Measurements from ENCODE around the gene IL22RA2.

Gene IL22RA2

DNA sequence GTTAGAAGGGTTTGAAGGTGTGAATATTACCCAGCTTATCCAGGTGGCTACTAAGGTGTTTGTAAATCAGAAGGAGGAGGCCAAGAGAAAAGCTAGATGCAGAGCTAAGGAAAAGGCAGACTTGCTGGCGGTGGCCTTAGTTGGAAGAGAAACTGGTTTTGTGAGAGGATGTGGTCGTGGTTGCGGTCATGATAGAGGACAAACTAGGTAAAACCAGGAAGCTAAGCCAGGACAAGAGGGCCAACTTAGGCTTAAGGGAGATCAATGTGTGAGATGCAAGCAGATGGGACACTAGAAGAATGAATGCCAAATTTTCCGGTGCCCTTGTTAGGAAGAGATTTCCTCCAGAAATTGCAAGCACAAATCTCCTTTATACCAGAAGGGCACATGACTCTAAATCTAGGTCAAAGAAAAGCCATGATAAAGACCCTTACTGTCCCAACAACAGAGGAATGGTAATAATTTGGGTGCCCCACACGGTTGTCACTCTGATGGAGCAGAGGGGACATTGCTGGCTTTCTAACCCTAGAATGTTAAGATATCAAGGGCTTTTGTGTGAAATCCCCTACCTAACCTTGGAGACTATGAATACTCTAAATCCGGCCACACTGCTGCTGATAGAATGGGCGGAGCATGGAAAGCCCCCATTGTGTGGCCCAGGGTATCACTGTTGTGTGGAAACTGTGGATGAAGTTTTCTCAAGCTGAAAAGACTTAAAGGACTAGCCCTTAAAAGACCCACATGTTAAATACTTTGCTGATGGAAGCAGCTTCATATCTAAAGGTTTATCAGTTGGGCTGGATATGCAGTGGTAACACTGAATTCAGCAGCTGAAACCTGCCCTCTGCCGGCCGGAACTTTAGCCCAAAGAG, 7.8 kb downstream of the IL22RA2 start:
- peak; percentile 36 for DNase-seq

DNA sequence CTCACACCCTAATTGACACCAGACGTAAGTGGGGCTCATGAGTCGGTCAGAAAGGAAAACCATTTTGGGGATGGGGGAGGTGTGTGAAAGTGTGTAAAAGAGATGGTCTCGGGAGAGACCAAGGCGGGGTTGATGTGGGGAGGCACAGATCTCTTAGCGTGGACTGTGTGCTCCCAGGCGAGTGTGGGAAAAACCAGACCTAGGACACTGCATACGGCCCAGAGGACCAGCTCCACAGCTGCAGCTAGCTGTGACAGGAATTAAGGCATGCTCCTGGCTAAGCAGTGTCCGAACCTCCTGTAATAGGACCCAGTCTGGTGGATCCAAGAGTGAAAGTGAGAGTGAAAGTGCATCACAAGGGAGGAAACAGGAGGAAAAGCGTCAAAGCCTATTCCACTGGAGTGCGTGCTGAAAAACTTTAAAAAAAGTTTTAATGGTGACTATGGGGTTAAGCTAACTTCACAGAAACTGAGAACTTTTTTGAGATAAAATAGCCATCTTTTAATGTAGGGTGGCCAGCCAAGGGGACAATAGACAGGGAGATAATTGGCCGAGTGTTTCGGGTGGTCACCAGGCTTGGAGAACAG, 9.6 kb downstream of the IL22RA2 start:
- DNase-seq: no peak

DNA sequence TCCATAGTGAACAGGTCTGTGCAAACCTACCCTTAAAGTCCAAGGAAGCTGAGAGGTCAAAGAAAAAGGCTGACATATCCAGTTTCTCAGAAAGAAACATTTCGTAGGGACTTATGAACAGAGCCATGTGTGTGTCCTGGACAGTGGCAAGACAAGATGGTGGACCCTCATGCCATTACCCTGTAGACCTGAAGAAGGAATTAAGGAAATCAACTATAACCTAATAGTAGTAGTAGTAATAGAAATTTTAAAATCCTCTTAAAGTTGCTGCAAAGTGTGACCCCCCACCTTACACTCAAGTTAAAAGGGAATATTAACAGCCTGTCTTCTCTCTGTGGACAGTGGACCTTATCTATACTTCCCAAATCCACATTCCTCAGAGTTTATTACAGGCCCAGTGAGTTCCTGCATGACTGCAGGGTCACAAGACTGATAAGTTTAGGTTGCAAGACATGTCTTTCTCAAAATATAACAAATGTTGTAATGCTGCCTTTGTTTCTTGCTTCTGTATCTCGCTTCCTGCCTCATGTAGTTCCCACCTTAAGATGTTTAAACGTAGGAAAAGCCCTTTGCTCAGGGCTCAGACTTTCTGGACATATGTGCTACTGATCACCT, 10.6 kb downstream of the IL22RA2 start:
- DNase-seq: no peak

DNA sequence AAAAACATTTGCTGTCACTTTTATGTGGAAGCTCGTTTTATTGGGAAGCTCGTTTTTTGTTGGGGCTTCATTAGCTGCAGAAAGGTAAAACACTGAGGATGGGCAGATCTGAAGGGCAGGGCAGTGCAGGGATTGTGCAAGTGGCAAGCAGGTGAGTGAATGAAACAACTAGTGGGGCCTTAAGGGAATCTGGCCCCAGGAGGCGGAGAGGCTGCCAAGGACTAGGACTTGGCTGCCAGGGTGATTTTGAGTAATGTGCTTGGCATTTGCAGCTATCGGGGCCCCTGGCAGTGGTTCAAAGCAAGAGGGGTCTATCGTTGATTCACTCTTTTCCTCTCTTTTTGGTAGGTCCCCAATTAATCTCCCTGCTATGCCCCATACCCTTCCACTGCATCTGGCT, 11.5 kb downstream of the IL22RA2 start:
- no peak for DNase-seq

DNA sequence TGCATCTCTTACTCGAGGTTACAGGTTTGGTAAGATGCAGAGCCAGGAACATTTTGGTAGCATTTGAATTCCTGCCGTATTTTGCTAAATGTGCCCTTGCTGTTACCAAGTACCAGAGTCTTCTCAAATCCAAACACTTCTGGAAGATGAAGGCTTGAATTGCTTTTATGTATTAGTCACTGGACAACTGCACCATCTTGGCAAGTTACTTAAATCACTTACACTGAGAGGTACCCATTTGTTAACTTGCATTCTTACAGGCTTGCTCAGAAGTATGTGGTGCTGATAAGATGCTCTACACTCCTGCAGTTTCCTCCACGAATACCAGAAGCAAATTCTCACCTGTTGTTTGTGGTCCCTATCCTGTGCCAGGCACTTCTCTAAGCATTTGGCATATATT, 12.7 kb downstream of the IL22RA2 start:
- no peak for DNase-seq

DNA sequence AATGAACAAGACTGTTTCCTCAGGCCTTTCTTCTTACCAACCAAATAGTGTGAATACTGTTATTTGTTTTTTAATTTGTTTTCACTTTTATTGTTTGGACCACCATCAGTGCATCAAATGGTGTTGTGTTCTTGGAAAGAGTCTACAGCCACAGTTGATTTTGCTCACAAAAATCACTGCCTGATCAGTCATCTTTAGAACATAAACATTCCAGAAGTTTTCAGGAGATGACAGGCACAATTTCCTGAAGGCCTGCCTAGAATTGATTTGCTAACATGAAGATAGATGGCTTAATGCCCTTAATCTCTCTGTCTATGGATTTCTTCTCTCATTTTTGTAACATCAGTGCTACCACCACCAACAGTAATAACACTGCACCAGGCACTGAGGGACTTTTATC, 13.5 kb downstream of the IL22RA2 start:
- no peak for DNase-seq

DNA sequence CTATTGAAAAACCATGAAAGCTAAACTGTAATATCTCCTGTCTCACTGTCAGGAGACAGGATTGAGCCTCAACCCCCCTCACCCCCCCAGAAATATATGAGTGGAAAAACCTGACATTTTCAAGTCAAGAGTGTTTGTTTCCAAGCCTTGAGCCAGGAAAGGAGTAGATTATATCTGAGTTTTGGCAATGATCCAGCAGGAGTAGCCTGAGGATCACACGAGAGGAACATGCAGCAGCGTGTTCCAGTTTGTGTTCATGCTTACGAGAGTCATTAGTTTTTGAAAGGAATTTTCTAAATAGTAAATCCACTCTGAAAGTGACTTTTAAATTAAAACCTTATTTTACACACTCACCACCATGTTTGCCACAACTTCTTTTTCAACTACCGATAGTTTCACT, 15.8 kb downstream of the IL22RA2 start:
- no peak for DNase-seq

DNA sequence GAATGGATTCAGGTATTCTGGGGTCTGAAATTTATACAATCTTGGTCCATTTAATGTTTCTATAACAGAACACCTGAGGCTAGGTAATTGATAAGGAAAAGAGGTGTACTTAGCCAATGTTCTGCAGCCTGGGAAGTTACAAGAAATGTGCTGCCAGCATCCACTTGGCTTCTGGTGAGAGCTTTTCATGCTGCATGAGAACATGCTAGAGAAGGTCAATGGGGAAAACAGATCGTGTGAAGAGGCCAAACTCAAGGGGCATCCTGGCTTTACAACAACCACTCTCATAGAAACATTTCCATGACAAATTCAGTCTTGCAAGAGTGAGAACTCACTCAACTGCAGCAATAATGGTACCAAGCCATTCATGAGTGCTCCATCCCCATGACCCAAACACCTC, 16.8 kb downstream of the IL22RA2 start:
- DNase-seq: no peak

DNA sequence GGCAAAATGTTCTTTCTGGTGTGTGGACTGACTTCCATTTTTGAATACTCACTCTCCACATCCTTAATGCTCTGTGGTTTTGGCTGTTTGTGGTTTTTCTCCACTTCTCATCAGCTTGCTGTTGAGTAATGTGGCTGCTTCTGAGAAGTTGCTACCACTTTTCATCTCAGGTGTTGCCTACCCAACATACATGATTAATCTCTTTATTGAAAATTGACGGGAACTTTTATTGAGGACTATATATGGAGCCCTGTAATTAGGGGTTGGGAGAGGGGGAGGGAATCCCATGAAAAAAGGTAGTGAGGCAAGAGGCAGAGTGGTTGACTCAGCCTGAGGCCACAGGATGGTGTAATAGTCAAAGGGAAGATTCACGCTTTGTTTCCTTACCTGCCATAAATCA, 17.6 kb downstream of the IL22RA2 start:
- peak; percentile 69 for DNase-seq

DNA sequence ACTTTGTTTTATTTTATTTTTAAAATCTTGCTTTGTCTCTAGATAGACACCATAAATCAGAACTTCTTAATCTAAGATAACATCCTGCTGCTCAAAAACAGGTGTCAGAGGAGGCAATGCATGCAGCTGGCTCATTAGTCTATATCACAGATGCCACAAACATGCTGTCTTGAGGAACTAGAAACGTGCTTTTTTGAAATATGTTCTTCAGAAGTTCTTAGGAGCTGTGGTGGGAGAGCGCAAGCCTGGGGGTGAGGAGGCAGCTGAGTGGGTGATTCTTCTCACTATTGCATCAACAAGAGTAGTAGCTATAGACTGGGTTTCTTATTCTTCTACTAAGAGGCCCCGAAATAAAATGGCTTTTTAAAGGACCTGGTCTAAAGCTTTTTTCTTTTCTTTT, 23.4 kb downstream of the IL22RA2 start:
- no peak for DNase-seq

DNA sequence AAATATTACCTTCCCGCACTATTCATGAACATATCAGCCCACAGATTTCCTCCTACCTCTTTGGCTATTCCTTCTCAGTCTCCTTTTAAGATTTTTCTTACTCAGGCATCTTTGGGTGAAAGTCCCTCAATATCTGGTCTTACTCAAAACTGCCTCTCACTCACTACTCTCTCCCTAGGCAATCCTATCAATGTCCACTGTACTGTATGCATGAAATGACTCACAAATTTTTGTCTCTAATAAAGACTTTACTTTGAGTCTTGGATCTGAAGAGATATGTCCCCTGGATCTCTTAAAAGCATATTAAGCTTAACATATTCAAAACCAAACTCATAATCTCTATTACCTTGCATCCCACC, 24.4 kb downstream of the IL22RA2 start:
- no peak for DNase-seq

DNA sequence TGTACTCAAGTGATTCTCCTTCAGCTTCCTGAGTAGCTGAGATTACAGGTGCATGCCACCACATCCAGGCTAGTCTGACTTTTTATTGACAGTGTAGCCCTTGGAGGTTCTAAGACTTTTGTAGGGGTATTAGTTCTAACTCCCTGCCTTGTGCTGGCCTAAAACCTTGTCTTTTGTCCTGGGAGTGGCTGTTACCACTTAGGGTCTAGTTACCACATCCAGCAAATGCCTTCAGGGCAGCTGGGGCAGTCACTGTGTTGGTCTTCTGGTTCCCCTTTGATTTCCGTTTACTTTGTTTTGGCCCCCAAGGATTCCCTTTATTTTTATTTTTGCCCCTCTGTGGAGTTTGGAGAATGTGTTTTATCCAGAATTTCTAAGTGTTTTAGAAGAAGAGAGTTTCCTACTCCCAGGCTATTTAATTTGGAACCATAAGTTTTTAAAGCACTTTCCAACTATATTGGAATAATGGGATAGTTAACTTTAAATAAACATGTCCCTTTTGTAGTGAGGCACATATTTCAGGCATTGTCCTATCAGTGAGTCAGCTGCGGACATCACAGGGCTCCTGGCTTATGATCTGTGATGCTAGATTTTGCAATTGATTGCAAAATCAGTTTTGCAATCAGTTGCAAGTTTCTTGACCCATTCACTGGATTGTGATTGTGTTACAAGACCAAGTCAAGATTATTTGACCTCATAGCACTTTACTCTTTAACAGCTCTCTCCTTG, 25.0 kb downstream of the IL22RA2 start:
- DNase-seq: no peak

DNA sequence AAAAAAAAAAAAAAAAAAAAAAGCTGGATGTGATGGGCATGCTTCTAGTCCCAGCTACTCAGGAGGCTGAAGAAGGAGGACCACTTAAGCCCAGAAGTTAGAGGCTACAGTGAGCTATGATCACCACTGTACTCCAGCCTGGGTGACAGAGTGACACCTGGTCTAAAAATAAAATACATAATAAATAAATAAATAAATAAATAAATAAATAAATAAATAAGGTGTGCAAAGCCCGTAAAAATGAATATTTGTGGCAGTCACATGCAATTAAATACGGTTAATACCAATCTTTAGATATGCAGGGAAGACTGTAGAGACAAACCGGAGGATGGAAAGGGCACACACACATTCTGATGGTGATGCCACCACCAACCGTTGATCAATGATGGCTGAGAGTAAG, 26.2 kb downstream of the IL22RA2 start:
- DNase-seq: no peak

DNA sequence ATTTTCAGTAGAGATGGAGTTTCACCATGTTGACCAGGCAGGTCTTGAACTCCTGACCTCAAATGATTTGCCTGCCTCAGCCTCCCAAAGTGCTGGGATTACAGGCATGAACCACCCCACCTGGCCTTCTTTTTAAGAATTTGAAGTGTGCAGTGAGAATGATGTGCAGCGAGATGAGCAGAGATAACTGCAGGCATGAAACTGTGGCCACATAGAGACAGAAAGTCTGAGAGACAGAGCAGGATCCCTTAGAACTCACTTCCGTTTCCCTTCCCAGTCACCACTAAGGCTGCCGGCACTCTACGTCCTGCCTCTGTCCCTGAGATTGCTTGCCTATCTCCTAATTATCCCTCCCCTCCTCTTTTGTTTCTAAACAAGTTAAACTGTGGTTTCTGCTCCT, 27.2 kb downstream of the IL22RA2 start:
- DNase-seq: no peak

DNA sequence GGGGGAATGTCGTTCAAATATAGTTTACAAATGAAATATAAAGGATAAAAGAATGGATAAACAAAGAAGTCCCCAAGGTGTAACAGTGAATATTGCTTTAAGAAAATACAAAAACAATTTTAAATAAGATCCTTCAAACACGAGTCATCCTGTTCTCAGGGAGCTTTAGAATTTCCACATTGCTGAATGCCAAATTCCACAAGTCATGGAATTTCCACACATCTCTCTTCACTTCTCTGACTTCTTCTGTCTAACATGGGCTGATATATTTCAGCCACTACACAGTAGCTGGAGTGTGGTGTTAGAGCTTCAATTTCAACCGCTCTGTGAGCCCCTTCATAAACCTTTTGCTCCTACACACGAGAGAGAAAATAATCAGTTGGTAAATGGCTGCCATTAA, 28.0 kb downstream of the IL22RA2 start:
- DNase-seq: no peak

DNA sequence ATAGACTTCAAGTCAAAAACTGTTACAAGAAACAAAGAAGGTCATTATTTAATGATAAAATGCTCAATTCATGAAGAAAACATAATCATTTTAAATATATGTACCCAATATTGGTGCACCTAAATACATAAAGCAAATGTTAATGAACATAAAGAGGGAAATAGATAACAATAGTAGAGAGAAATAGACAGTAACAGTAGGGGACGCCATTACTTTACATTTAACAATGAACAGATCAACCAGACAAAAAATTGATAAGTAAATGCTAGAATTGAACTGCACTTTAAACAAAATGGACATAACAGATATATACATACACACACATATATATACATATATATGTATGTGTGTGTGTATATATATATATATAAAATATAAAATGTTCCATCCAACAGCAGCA, 37.4 kb downstream of the IL22RA2 start:
- no peak for DNase-seq

DNA sequence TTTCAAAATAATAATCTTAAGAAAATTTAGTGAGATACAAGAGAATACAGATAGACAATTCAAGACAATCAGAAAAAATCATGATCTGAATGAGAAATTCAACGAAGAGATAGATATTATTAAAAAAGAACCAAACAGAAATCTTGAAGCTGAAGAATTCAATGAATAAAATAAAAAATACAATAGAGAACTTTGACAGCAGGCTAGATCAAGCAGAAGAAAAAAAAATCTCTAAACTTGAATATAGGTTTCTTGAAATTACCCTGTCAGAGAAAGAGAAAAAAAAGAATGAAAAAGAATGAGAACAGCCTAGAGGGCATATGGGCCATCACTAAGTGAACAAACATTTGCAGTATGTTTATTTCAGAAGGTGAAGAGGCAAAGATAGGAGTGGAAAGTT, 39.0 kb downstream of the IL22RA2 start:
- DNase-seq: no peak

DNA sequence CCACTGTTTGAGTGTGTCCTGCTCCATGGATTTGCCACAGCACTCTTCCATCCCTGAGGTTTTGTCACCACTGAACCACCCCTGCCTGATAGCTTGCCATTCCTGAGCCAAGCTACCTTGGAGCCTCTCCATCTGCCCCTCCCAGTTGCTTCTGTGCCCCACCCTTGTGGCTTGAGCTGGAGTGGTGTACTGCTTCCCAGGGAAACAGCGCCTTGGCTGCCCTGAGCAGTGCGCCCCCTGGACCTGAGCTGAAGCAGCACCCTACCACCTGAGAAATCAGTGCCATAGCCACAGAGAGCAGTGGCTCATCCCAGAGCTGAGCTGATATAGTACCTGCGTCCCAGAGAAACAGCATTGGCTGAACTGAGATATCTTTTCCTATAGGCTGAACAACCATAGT, 40.3 kb downstream of the IL22RA2 start:
- DNase-seq: no peak

DNA sequence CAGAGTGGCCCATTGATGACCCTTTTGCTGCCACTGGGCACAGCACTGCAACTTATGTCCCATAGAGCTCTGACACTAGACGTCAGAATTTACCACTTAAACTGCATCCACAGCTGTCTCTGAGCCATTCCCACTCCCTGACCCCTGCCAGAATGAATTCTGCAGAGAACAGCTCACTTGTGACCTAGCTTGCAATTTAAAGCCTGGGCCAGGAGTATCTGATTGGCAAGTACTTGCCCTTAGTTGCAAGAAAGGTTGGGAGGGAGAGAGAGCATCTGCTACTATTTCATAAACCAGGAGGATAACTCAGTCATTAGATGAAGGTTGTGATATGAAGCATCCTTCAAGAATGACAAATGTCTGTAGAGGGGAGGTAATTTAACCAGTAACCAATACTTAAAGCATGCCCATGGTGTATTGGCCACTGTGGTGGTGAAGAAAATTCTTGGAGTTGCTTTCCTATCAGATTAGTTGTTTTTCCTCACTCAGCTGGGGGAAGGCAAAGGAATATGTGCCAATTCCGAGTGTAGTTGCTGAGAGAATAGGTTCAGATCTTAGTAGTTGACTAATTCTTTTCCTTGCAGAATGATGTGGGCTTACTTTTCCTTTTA, 46.5 kb downstream of the IL22RA2 start:
- DNase-seq: no peak

DNA sequence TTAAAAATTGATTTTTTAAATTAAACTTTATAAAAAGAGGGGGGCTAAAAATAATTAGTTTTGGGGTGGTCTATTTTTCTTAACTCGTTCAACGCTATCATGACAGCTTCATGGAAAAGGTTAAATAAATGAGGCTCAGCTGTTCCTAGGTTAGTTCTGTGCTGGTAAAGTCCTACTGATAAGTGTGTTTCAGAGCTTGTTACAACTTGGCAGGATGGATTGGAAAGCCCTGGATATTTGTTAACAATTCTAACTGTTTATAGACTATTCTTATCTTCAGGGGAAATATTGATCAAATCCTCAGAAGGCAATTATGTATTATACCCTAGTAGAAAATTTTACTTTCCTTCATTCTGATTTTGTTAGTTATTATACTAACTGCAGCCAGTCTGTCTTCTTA, 50.4 kb downstream of the IL22RA2 start:
- no peak for DNase-seq

DNA sequence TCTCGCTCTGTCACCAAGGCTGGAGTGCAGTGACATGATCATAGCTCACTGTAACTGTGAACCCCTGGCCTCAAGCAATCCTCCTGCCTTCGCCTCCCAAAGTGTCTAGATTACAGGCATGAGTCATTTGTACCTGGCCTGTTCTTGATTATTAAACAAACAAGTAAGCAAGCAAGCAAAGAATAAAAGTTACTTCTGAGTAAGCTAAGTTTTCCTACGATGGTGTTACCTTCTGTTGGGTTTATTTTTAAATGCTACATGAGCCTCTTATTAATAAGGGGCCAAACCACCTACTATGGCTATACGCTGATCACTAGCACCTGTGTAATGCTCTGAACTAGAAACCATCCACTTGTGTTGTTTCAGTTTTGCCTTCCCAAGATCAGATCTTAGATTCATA, 50.8 kb downstream of the IL22RA2 start:
- DNase-seq: no peak

DNA sequence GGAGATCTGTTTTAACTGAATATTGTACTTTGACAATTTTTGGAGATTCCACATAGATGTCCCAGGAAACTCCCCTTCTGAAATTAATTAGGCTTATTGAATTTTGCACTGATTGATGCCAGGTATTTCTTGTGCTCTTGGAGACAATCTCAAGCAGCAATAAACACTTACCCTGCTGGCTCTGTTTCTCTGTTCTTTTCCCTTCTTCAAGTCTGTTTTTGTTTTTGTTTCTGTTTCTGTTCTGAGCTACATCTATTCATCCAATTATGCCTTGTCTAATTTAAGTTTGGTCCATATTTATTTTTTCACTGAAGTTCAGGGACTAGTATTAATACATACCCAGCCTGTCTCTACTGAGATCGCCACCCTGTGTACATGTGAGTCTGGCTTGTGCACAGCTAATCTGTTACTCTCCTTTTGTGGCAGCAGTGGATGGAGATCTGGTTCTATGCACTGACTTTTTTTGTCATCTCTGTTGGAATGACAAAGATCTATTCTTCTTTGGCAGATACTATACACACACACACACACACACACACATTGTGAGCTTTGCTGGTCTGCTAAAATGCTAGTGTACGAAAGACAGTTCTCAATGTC, 51.9 kb downstream of the IL22RA2 start:
- no peak for DNase-seq

DNA sequence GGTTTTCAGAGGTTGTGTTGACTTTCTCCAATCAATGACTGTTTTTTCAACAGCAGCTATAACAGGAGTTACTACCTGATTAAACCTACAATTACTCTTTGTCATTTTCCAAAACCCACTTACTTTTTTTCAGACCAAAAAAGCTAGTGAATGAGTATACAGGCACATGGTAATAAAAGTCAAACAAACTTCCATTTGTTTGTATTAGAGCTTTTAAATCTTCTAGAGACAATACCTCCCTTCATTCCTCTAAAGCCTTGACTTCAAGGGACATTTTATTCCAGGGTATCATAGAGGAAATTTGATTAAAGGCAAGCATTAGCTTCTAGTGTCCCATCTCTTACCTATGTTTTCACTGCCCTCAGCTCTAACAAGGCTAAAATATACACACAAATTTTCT, 52.7 kb downstream of the IL22RA2 start:
- DNase-seq: no peak
